Measurements from ENCODE around the gene PAQR6.

GRCh38 chr1:156236164-156236563 lies 11.7 kb downstream of the PAQR6 start:
- no peak for TF ChIP-seq REST (IDR thresholded peaks at IDR 0.05)
- TF ChIP-seq CTCF (IDR thresholded peaks at IDR 0.05; ENCODE audit: low read depth, low read length, missing input control), result no peak
- TF ChIP-seq FOXA1 (IDR thresholded peaks at IDR 0.05), result no peak
- no peak for TF ChIP-seq EGR1 (IDR thresholded peaks at IDR 0.05; ENCODE audit: low read depth in 2 of 2)
- no peak for TF ChIP-seq HNF4A (conservative IDR thresholded peaks at IDR 0.05)
- TF ChIP-seq SP1 (IDR thresholded peaks at IDR 0.05), result no peak
- TF ChIP-seq NR2F2 (IDR thresholded peaks at IDR 0.05), result no peak
- TF ChIP-seq ZBTB33 (IDR thresholded peaks at IDR 0.05), result no peak

Data from liver (tissue), 3 donors.